SU-DHL-6 (cell line): ENCODE measurements around the gene MAML2.

Source experiments
- H2AFZ ChIP-seq: fragments of 200-600 bp; sonication (generic); 2 replicates; pipeline ENCODE4 v1.6.1; 2014; ENCODE audit warnings: low read depth, mild to moderate bottlenecking, moderate library complexity, mixed read lengths, antibody characterized with exemption, low read length; ENCODE audit not compliant: severe bottlenecking
- H3F3A ChIP-seq: fragments of 200-600 bp; shearing (Covaris generic); 2 replicates; pipeline ENCODE4 v1.6.0; 2016; ENCODE audit warnings: antibody characterized with exemption, mild to moderate bottlenecking; ENCODE audit not compliant: insufficient read depth
- H3K27ac ChIP-seq: fragments of 200-600 bp; sonication (generic); 2 replicates; pipeline ENCODE4 v1.5.1; 2016; ENCODE audit warnings: low read depth, mild to moderate bottlenecking, low read length, moderate library complexity, mixed read lengths
- H3K27me3 ChIP-seq: fragments of 200-600 bp; sonication (generic), shearing (Covaris generic); 2 replicates; pipeline ENCODE4 v1.6.0; 2014; ENCODE audit warnings: mild to moderate bottlenecking, low read length
- H3K36me3 ChIP-seq: fragments of 200-600 bp; sonication (generic); 2 replicates; pipeline ENCODE4 v1.6.1; 2014; ENCODE audit warnings: mild to moderate bottlenecking, low read length, mixed read lengths
- H3K4me2 ChIP-seq: fragments of 300-600, 200-600 bp; shearing (Covaris generic), sonication (generic); 2 replicates; pipeline ENCODE4 v1.6.0; 2014; ENCODE audit warnings: low read length, low read depth, mild to moderate bottlenecking; ENCODE audit not compliant: poor library complexity, severe bottlenecking
- H3K4me3 ChIP-seq: fragments of 200-600 bp; sonication (generic); 2 replicates; pipeline ENCODE4 v1.5.1; 2014; ENCODE audit warnings: antibody characterized with exemption, low read length, mild to moderate bottlenecking, mixed read lengths; ENCODE audit not compliant: insufficient read depth, poor library complexity, severe bottlenecking
- H3K79me2 ChIP-seq: fragments of 200-600 bp; sonication (generic); 2 replicates; pipeline ENCODE4 v1.6.1; 2014; ENCODE audit warnings: mild to moderate bottlenecking, low read length, moderate library complexity; ENCODE audit not compliant: insufficient read depth
- H3K9ac ChIP-seq: fragments of 200-600 bp; sonication (generic); 2 replicates; pipeline ENCODE4 v1.7.0; 2014; ENCODE audit warnings: mild to moderate bottlenecking, low read length
- H3K9me2 ChIP-seq: fragments of 200-600 bp; sonication (generic); replicated peaks from 2 replicates; pipeline ENCODE4 v1.6.1; 2014; ENCODE audit warnings: low read length; ENCODE audit not compliant: insufficient read depth
- H3K9me3 ChIP-seq: fragments of 200-600 bp; sonication (generic); 2 replicates; pipeline ENCODE4 v1.6.1; 2014; ENCODE audit warnings: low read length, mixed read lengths; ENCODE audit not compliant: insufficient read depth
- H4K20me1 ChIP-seq: fragments of 200-600 bp; sonication (generic); 2 replicates; pipeline ENCODE4 v1.6.1; 2014; ENCODE audit warnings: low read depth, mild to moderate bottlenecking, antibody characterized with exemption, low read length, moderate library complexity, mixed read lengths
- EZH2phosphoT487 ChIP-seq: fragments of 200-600 bp; sonication (generic), shearing (Covaris generic); conservative IDR thresholded peaks from 2 replicates; pipeline ENCODE4 v1.6.1; 2018; ENCODE audit warnings: mild to moderate bottlenecking, antibody characterized with exemption, low read length, moderate library complexity, mixed read lengths
- TF ChIP-seq, protein P1 (sequence below): fragments of 200-600 bp; sonication (generic); IDR thresholded peaks from one replicate; pipeline ENCODE4 v1.5.1; 2017; ENCODE audit warnings: antibody characterized with exemption, mild to moderate bottlenecking, low read length, moderate library complexity; ENCODE audit not compliant: insufficient read depth, poor library complexity, severe bottlenecking

The MAML2 gene

GRCh38 chr11:96144553-96144952 lies 198.4 kb downstream of the MAML2 start:
- Histone ChIP-seq H3K27ac (no peak overlapping the region), H4K20me1 (no peaks in the 10 kb centered on the region)

GRCh38 chr11:96143041-96143521 lies 199.9 kb downstream of the MAML2 start:
- H2AFZ ChIP-seq = no peak overlapping the region
- no peak overlapping the region for H3K4me3 ChIP-seq
- H3K4me2 ChIP-seq = no peak overlapping the region
- H3F3A ChIP-seq = no peaks in the 10 kb centered on the region
- H3K9ac ChIP-seq = no peak overlapping the region
- no peaks in the 10 kb centered on the region for H3K9me3 ChIP-seq
- no peaks in the 10 kb centered on the region for H4K20me1 ChIP-seq
- no peak for TF ChIP-seq EZH2phosphoT487
- TF ChIP-seq, protein P1, sequence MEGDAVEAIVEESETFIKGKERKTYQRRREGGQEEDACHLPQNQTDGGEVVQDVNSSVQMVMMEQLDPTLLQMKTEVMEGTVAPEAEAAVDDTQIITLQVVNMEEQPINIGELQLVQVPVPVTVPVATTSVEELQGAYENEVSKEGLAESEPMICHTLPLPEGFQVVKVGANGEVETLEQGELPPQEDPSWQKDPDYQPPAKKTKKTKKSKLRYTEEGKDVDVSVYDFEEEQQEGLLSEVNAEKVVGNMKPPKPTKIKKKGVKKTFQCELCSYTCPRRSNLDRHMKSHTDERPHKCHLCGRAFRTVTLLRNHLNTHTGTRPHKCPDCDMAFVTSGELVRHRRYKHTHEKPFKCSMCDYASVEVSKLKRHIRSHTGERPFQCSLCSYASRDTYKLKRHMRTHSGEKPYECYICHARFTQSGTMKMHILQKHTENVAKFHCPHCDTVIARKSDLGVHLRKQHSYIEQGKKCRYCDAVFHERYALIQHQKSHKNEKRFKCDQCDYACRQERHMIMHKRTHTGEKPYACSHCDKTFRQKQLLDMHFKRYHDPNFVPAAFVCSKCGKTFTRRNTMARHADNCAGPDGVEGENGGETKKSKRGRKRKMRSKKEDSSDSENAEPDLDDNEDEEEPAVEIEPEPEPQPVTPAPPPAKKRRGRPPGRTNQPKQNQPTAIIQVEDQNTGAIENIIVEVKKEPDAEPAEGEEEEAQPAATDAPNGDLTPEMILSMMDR = no peak
- no peaks in the 10 kb centered on the region for H3K79me2 ChIP-seq
- H3K27me3 ChIP-seq = no peaks in the 10 kb centered on the region
- no peak overlapping the region for H3K27ac ChIP-seq
- H3K9me2 ChIP-seq = no peaks in the 10 kb centered on the region
- H3K36me3 ChIP-seq = no peaks in the 10 kb centered on the region

More at GRCh38 chr11:96144553-96144952, 198.4 kb downstream of the MAML2 start:
- no peak for TF ChIP-seq EZH2phosphoT487
- TF ChIP-seq, protein P1 = no peak
- Histone ChIP-seq H2AFZ (no peak overlapping the region), H3K4me3 (no peak overlapping the region), H3K9me2 (no peaks in the 10 kb centered on the region), H3K9me3 (no peaks in the 10 kb centered on the region), H3K4me2 (no peak overlapping the region), H3K36me3 (no peaks in the 10 kb centered on the region), H3K9ac (no peak overlapping the region), H3K79me2 (no peaks in the 10 kb centered on the region), H3F3A (no peaks in the 10 kb centered on the region), H3K27me3 (no peaks in the 10 kb centered on the region)

DNA sequence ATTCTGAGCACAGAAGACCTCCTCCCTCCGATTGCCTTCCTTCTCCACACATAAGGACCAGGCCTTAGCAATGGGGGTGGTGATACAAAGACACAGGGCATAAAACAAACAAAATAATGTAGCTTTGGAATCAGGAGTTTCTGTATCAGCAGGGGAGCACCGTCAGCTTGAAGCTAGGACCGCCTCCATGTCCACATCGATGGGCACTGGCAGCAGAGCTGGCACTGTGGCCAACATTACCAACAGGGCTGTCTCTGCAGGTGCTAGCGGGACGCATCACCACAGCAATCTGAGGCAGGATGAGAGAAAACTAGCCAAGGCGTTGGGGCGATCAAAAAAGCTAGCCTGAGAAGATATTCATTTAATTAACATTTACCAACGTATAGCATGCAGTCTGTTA lies 201.4 kb downstream of the MAML2 start:
- Histone ChIP-seq H3F3A (no peaks in the 10 kb centered on the region), H3K4me3 (no peak overlapping the region), H3K27me3 (no peaks in the 10 kb centered on the region), H3K27ac (no peak overlapping the region), H4K20me1 (no peaks in the 10 kb centered on the region), H3K4me2 (no peak overlapping the region), H3K9ac (no peak overlapping the region), H3K9me2 (no peaks in the 10 kb centered on the region), H3K9me3 (no peaks in the 10 kb centered on the region), H3K79me2 (no peaks in the 10 kb centered on the region), H3K36me3 (no peaks in the 10 kb centered on the region), H2AFZ (no peak overlapping the region)
- TF ChIP-seq, protein P1 = no peak
- no peak for TF ChIP-seq EZH2phosphoT487
